DOHH2 (cell line): ENCODE measurements around the gene ITGAL.

Source experiments
- EZH2phosphoT487 ChIP-seq: fragments of 200-600 bp; sonication (generic); IDR thresholded peaks from 2 replicates; pipeline ENCODE4 v1.6.1; 2017; ENCODE audit warnings: borderline replicate concordance, mild to moderate bottlenecking, antibody characterized with exemption, low read length, moderate library complexity, mixed read lengths
- TF ChIP-seq, protein P1 (sequence below): fragments of 200-600 bp; sonication (generic); IDR thresholded peaks from one replicate; pipeline ENCODE4 v1.5.1; 2014; ENCODE audit warnings: antibody characterized with exemption, mild to moderate bottlenecking, low read depth, low read length; ENCODE audit not compliant: poor library complexity, severe bottlenecking

GRCh38 chr16:30521476-30521872 is 48.9 kb downstream of the ITGAL start:
- no peak for TF ChIP-seq EZH2phosphoT487
- TF ChIP-seq, protein P1, sequence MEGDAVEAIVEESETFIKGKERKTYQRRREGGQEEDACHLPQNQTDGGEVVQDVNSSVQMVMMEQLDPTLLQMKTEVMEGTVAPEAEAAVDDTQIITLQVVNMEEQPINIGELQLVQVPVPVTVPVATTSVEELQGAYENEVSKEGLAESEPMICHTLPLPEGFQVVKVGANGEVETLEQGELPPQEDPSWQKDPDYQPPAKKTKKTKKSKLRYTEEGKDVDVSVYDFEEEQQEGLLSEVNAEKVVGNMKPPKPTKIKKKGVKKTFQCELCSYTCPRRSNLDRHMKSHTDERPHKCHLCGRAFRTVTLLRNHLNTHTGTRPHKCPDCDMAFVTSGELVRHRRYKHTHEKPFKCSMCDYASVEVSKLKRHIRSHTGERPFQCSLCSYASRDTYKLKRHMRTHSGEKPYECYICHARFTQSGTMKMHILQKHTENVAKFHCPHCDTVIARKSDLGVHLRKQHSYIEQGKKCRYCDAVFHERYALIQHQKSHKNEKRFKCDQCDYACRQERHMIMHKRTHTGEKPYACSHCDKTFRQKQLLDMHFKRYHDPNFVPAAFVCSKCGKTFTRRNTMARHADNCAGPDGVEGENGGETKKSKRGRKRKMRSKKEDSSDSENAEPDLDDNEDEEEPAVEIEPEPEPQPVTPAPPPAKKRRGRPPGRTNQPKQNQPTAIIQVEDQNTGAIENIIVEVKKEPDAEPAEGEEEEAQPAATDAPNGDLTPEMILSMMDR = no peak
